Natural killer cell (primary cell): Measurements from ENCODE around the gene TTYH1. TPM values are rescaled to one million over a fixed set of nuclear protein-coding genes. Genes with fewer than 3 reads are reported as not detected.

Source experiments
- ATAC-seq, 3 donors: fragments of 150-1000 bp in 2 of 3; fragments of 200-7000 bp in 1 of 3; cut with Tn5 transposase; 1 replicate in 1 of 3; 2 replicates in 2 of 3; pipeline ENCODE4 v1.10.0; 2021; ENCODE audit warnings: mild to moderate bottlenecking in 2 of 3, moderate library complexity in 2 of 3
- DNase-seq, 2 donors: peaks; one replicate each; pipeline versions ENCODE4 v3.0.0 to v3.0.0-alpha.2; 2013 to 2021; ENCODE audit warnings: mixed read lengths in 1 of 2
- H3K27ac ChIP-seq: one replicate; pipeline ENCODE4 v1.5.1; 2013; ENCODE audit warnings: mild to moderate bottlenecking, low read length
- H3K27me3 ChIP-seq: one replicate; pipeline ENCODE4 v1.6.1; 2013; ENCODE audit warnings: low read length; ENCODE audit not compliant: control insufficient read depth, insufficient read depth
- H3K36me3 ChIP-seq: one replicate; pipeline ENCODE4 v1.6.1; 2013; ENCODE audit warnings: low read length; ENCODE audit not compliant: control insufficient read depth, insufficient read depth
- H3K4me1 ChIP-seq: one replicate; pipeline ENCODE4 v1.6.1; 2013; ENCODE audit warnings: low read length; ENCODE audit not compliant: control insufficient read depth, insufficient read depth
- H3K4me3 ChIP-seq: one replicate; pipeline ENCODE4 v1.5.1; 2013; ENCODE audit warnings: low read length
- H3K9me3 ChIP-seq: one replicate; pipeline ENCODE4 v1.6.1; 2013; ENCODE audit warnings: low read length; ENCODE audit not compliant: control insufficient read depth, insufficient read depth
- H3K27ac Mint-ChIP-seq, 2 donors: one replicate each; pipeline ENCODE4 v1.8.0; 2022; ENCODE audit warnings: mild to moderate bottlenecking in 2 of 2, mixed read lengths in 2 of 2, moderate library complexity in 1 of 2
- H3K27me3 Mint-ChIP-seq, 2 donors: one replicate each; pipeline ENCODE4 v1.8.0; 2022; ENCODE audit warnings: low read depth in 2 of 2, mixed read lengths in 2 of 2
- H3K36me3 Mint-ChIP-seq: one replicate; pipeline ENCODE4 v1.8.0; 2022; ENCODE audit warnings: mixed read lengths
- H3K4me1 Mint-ChIP-seq, 2 donors: one replicate each; pipeline ENCODE4 v1.8.0; 2022; ENCODE audit warnings: mixed read lengths in 2 of 2
- H3K4me3 Mint-ChIP-seq: one replicate; pipeline ENCODE4 v1.8.0; 2022; ENCODE audit warnings: mild to moderate bottlenecking, moderate library complexity, mixed read lengths
- H3K9me3 Mint-ChIP-seq, 2 donors: one replicate each; pipeline ENCODE4 v1.8.0; 2022; ENCODE audit warnings: mixed read lengths in 2 of 2
- WGBS: methylation state at CpG from one replicate; pipeline ENCODE4 v1.1.7; 2013; ENCODE audit warnings: missing lambda C conversion rate; ENCODE audit not compliant: insufficient coverage; 5-methylcytosine and 5-hydroxymethylcytosine counted together
- intact Hi-C: fragments of 100-400 bp; cut with micrococcal nuclease; formaldehyde crosslinking; loops from one replicate; pipeline ENCODE4 v1.14.2; 2022
- total RNA-seq, 4 donors: library from RNA; stranded (reverse); fragments of 120-200 nt in 1 of 4; gene quantifications; one replicate each; pipeline versions ENCODE4 v1.2.3 to v1.2.4, GENCODE V29; 2013 to 2022
- TF ChIP-seq, protein P1 (sequence below): fragments of 200-600 bp; IDR thresholded peaks from one replicate; pipeline ENCODE4 v1.8.0; 2022; ENCODE audit warnings: antibody characterized with exemption

TTYH1 gene
- total RNA-seq, 3 donors from 2014 or later (not counting 1 experiment from before 2014, with no cell fraction given), result 0.59 to 0.84 (median 0.65) TPM

DNA sequence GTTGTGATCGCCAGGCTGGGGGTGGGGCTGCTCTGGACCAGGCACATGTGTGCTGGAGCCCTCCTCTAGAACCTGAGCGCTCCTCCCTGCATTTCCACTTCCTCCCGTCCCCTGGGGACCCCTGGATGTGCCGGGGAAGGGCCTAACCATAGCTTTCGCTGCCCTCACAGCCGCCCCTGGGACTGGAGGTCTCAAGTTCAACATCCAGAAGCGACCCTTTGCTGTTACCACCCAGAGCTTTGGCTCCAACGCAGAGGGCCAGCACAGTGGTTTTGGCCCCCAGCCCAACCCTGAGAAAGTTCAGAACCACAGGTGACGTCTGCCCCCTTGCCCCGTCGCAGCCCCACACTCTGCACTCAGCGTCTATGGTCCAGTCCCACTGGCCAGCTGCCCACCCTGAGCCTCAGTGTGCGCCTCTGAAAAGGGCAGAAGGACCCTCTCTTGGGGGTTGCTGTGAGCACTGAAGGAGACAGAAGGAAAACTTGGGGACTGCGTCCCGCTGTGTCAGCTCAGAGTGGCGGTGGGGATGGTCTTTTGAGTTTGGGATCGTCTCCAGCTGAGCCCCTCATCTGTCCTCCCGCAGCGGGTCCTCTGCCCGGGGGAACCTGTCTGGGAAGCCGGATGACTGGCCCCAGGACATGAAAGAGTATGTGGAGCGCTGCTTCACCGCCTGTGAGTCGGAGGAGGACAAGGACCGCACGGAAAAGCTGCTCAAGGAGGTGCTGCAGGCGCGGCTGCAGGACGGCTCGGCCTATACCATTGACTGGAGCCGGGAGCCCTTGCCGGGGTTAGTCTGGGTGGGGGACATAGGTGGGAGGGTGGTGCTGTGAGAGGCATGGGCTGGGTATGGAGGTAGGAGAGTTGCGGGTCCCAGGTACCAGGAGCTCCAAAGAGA lies 39.8 kb downstream of the TTYH1 start:
- TF ChIP-seq, protein P1, sequence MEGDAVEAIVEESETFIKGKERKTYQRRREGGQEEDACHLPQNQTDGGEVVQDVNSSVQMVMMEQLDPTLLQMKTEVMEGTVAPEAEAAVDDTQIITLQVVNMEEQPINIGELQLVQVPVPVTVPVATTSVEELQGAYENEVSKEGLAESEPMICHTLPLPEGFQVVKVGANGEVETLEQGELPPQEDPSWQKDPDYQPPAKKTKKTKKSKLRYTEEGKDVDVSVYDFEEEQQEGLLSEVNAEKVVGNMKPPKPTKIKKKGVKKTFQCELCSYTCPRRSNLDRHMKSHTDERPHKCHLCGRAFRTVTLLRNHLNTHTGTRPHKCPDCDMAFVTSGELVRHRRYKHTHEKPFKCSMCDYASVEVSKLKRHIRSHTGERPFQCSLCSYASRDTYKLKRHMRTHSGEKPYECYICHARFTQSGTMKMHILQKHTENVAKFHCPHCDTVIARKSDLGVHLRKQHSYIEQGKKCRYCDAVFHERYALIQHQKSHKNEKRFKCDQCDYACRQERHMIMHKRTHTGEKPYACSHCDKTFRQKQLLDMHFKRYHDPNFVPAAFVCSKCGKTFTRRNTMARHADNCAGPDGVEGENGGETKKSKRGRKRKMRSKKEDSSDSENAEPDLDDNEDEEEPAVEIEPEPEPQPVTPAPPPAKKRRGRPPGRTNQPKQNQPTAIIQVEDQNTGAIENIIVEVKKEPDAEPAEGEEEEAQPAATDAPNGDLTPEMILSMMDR, result no peak
- Histone ChIP-seq H3K9me3 (no peaks in the 10 kb centered on the region), H3K36me3 (peaks cover 86% of the 10 kb centered on the region), H3K4me3 (no peak overlapping the region), H3K27ac (no peak overlapping the region), H3K4me1 (peaks cover 20% of the 10 kb centered on the region), H3K27me3 (no peaks in the 10 kb centered on the region)
- intact Hi-C loops, result no loop called here
- no peak overlapping the region for H3K4me3 Mint-ChIP-seq
- H3K36me3 Mint-ChIP-seq, result no peaks in the 10 kb centered on the region
- ATAC-seq (no peak), DNase-seq (no peak)
- peaks cover 40 to 49% of the 10 kb centered on the region in 2 donors for H3K4me1 Mint-ChIP-seq
- 96% methylated on average over 33 of the region's 33 CpGs for WGBS
- no peaks in the 10 kb centered on the region for H3K9me3 Mint-ChIP-seq
- H3K27me3 Mint-ChIP-seq, result no peaks in the 10 kb centered on the region
- no peak overlapping the region for H3K27ac Mint-ChIP-seq

DNA sequence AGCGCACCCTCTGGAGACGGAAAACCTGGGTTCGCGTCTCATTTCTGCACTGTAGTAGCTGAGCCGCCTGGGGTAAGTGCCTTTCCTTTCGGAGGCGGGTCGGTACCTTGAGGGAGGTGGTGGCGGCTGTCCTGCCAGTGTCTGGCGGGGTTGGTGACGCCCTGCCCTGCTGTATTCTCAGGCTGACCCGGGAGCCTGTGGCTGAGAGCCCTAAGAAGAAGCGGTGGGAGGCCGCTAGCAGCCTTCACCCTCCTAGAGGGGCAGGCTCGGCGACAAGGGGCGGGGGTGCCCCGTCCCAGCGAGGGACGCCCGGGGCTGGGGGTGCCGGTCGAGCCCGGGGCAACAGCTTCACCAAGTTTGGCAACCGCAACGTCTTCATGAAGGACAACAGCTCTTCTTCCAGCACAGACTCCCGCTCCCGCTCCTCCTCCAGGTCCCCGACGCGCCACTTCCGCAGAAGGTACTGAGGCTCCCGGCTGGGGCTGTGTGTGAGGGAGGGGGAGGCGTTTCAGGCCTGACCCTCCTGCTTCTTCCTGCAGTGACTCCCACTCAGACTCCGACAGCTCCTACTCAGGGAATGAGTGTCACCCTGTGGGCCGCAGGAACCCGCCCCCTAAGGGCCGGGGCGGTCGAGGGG lies 40.6 kb downstream of the TTYH1 start:
- Histone ChIP-seq H3K27ac (no peak overlapping the region), H3K9me3 (no peaks in the 10 kb centered on the region), H3K36me3 (peaks cover 92% of the 10 kb centered on the region), H3K27me3 (no peaks in the 10 kb centered on the region), H3K4me3 (no peak overlapping the region), H3K4me1 (peaks cover 11% of the 10 kb centered on the region)
- no peaks in the 10 kb centered on the region for H3K36me3 Mint-ChIP-seq
- no peaks in the 10 kb centered on the region for H3K9me3 Mint-ChIP-seq
- TF ChIP-seq, protein P1, result no peak
- no peaks in the 10 kb centered on the region for H3K27me3 Mint-ChIP-seq
- ATAC-seq (peak in 1 of 3 donors; percentile 9), DNase-seq (no peak)
- H3K27ac Mint-ChIP-seq, result no peak overlapping the region
- no peak overlapping the region for H3K4me3 Mint-ChIP-seq
- intact Hi-C loops, result no loop called here
- WGBS, result 96% methylated on average over 37 of the region's 40 CpGs
- peaks cover 31 to 44% of the 10 kb centered on the region in 2 donors for H3K4me1 Mint-ChIP-seq

DNA sequence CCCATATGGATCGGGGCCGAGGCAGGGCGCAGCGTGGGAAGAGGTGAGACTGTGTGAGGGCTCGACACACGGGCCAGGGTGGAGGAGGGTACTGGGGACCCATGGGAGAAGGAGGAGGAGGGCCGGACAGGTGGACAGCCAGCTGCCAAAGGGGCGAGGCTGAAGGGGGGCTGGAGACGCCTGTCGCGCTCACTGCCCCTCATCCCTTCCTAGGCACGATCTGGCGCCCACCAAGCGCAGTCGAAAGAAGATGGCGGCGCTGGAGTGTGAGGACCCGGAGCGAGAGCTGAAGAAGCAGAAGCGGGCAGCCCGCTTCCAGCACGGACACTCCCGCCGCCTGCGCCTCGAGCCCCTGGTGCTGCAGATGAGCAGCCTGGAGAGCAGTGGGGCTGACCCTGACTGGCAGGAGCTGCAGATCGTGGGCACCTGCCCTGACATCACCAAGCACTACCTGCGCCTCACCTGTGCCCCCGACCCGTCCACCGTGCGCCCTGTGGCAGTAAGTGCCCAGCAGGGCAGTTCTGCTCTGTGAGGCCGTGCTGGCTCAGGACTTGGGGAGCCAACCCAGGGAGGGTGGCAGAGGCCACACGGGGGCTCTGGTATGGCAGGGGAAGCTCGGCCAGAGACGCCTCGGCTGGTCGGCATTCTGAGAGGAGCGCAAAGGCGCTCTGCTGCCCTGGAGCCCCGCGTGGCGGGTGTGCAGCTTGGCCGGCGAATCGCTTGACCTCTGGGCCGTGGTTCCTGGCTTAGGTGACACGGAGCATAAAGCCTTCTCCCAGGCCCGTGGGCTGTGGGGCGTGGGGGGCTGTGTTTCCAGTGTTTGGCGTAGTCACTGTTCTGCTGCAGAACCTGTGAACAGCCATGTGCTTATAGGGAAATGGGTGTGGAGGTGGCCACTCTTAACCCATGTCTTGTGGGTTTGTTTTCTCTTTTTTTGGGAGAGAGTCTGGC lies 41.4 kb downstream of the TTYH1 start:
- Histone ChIP-seq H3K9me3 (no peaks in the 10 kb centered on the region), H3K27ac (no peak overlapping the region), H3K4me3 (no peak overlapping the region), H3K27me3 (no peaks in the 10 kb centered on the region), H3K36me3 (peaks cover 93% of the 10 kb centered on the region), H3K4me1 (peaks cover 5% of the 10 kb centered on the region)
- Mint-ChIP-seq H3K4me1 (peaks cover 28 to 41% of the 10 kb centered on the region in 2 donors), H3K9me3 (no peaks in the 10 kb centered on the region), H3K36me3 (no peaks in the 10 kb centered on the region), H3K27me3 (no peaks in the 10 kb centered on the region), H3K4me3 (no peak overlapping the region), H3K27ac (no peak overlapping the region)
- intact Hi-C loops, result no loop called here
- DNase-seq (no peak), ATAC-seq (peak in 1 of 3 donors; percentile 8)
- TF ChIP-seq, protein P1, result no peak
- WGBS, result 95% methylated on average over 51 of the region's 51 CpGs
